ENCODE data around the gene FTO. TPM values are rescaled to one million over a fixed set of nuclear protein-coding genes. Genes with fewer than 3 reads are reported as not detected.

FTO gene
- total RNA-seq, 1 donor from 2014 or later = 110 TPM

DNA sequence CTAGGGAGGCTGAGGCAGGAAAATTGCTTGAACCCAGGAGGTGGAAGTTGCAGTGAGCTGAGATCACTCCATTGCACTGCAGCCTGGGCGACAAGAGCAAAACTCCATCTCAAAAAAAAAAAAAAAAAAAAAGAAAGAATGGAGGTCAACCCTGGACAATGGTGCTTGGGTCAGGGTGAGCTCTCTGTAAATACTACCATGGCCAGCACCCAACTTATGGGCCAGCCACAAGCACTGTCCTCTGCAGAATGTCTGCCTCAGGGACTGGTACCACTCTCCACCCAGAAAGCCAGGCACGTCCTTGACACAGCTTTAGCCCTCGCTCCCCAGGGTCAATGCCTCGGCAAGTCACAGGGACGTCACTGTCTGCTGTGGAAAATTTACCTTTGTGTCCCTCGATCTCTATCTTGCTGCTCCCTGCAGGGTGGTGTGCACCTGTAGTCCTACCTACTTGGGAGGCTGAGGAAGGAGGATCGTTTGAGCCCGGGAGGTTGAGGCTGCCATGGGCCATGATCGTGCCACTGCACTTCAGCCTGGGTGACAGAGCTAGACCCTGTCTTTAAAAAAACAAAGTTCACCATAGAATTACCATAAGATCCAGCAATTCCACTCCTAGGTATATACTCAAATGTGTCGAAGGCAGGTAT lies 459.4 kb downstream of the FTO start:
- no peak overlapping the region for H3K27ac Mint-ChIP-seq
- Histone ChIP-seq H3K27ac (no peak overlapping the region), H3K4me1 (no peaks in the 10 kb centered on the region), H3K4me3 (no peak overlapping the region), H3K79me2 (ENCODE audit: low read depth) (no peaks in the 10 kb centered on the region), H2AFZ (replicated peaks) (no peak overlapping the region), H3K4me2 (no peak overlapping the region), H3K36me3 (no peaks in the 10 kb centered on the region), H3K27me3 (no peaks in the 10 kb centered on the region), H3F3A (ENCODE audit: low read depth) (no peaks in the 10 kb centered on the region), H4K20me1 (ENCODE audit: low read depth) (no peaks in the 10 kb centered on the region), H3K9me3 (ENCODE audit: low read depth) (no peaks in the 10 kb centered on the region), H3K9ac (no peak overlapping the region)
- H3K36me3 Mint-ChIP-seq = no peaks in the 10 kb centered on the region
- DNase-seq (ENCODE audit: low spot score) = no peak
- TF ChIP-seq EZH2 (IDR thresholded peaks at IDR 0.05) (no peak), EZH2phosphoT487 (IDR thresholded peaks at IDR 0.05) (no peak)
- TF ChIP-seq, protein P1, sequence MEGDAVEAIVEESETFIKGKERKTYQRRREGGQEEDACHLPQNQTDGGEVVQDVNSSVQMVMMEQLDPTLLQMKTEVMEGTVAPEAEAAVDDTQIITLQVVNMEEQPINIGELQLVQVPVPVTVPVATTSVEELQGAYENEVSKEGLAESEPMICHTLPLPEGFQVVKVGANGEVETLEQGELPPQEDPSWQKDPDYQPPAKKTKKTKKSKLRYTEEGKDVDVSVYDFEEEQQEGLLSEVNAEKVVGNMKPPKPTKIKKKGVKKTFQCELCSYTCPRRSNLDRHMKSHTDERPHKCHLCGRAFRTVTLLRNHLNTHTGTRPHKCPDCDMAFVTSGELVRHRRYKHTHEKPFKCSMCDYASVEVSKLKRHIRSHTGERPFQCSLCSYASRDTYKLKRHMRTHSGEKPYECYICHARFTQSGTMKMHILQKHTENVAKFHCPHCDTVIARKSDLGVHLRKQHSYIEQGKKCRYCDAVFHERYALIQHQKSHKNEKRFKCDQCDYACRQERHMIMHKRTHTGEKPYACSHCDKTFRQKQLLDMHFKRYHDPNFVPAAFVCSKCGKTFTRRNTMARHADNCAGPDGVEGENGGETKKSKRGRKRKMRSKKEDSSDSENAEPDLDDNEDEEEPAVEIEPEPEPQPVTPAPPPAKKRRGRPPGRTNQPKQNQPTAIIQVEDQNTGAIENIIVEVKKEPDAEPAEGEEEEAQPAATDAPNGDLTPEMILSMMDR (IDR thresholded peaks at IDR 0.05) = no peak
- H3K4me3 Mint-ChIP-seq = no peak overlapping the region
- peaks cover 12% of the 10 kb centered on the region for H3K27me3 Mint-ChIP-seq (ENCODE audit: insufficient read depth, low read depth)
- peaks cover 4% of the 10 kb centered on the region for H3K9me3 Mint-ChIP-seq
- peaks cover 11% of the 10 kb centered on the region for H3K4me1 Mint-ChIP-seq

GRCh38 chr16:54164789-54165173 lies 460.8 kb downstream of the FTO start:
- Histone ChIP-seq H3K36me3 (no peaks in the 10 kb centered on the region), H3K27ac (no peak overlapping the region), H3K4me2 (no peak overlapping the region), H3K27me3 (no peaks in the 10 kb centered on the region), H2AFZ (replicated peaks) (no peak overlapping the region), H3F3A (ENCODE audit: low read depth) (no peaks in the 10 kb centered on the region), H3K4me3 (no peak overlapping the region), H3K79me2 (ENCODE audit: low read depth) (no peaks in the 10 kb centered on the region), H3K4me1 (no peaks in the 10 kb centered on the region), H3K9ac (no peak overlapping the region), H4K20me1 (ENCODE audit: low read depth) (no peaks in the 10 kb centered on the region), H3K9me3 (ENCODE audit: low read depth) (no peaks in the 10 kb centered on the region)
- Mint-ChIP-seq H3K27ac (no peak overlapping the region), H3K4me1 (peaks cover 11% of the 10 kb centered on the region), H3K27me3 (ENCODE audit: insufficient read depth, low read depth) (peaks cover 6% of the 10 kb centered on the region), H3K9me3 (no peaks in the 10 kb centered on the region), H3K36me3 (no peaks in the 10 kb centered on the region), H3K4me3 (no peak overlapping the region)
- TF ChIP-seq, protein P1 (IDR thresholded peaks at IDR 0.05) = no peak
- no peak for TF ChIP-seq EZH2phosphoT487 (IDR thresholded peaks at IDR 0.05)
- no peak for TF ChIP-seq EZH2 (IDR thresholded peaks at IDR 0.05)
- no peak for DNase-seq (ENCODE audit: low spot score)

DNA sequence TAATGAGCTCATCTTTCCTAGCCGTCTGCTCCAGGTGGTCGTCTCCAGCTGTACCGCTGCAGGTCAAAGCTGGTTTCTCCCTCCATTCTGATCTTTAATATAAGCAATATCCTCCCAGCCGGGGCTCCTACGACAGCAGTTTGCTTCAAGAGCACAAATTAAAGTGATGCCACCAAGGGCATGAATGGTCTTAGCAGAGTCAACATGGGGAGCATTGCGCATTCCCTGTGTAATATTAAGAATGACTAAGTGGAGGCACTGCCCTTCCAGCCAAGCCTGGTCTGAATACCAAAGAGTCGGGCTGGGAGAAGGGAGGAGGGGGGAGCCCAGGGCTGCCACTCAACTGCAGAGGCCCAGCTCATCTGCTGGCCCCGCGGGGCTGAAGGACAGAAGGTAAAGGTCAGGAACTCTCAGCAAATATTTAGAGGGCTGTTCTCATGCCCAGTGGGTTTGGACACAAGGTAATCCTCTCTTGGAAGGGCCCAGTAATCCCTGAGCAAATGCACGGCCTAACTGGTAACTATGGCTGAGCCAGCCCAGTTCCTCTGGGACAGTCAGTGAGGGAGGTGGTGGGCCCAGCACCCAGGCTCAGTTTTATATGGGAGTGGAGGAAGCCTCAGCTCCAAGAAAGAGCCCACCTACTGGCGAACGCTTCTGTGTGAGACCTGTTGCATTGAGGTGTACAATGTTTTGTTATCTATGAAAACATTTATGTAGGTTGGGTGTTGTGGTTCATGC lies 461.4 kb downstream of the FTO start:
- H3K9me3 ChIP-seq (ENCODE audit: low read depth) = no peaks in the 10 kb centered on the region
- no peaks in the 10 kb centered on the region for H3K36me3 ChIP-seq
- H4K20me1 ChIP-seq (ENCODE audit: low read depth) = no peaks in the 10 kb centered on the region
- peaks cover 11% of the 10 kb centered on the region for H3K4me1 Mint-ChIP-seq
- no peak for DNase-seq (ENCODE audit: low spot score)
- TF ChIP-seq, protein P1 (IDR thresholded peaks at IDR 0.05) = no peak
- no peak for TF ChIP-seq EZH2phosphoT487 (IDR thresholded peaks at IDR 0.05)
- no peak for TF ChIP-seq EZH2 (IDR thresholded peaks at IDR 0.05)
- H3K27ac ChIP-seq = no peak overlapping the region
- H3K4me1 ChIP-seq = no peaks in the 10 kb centered on the region
- H3K9ac ChIP-seq = no peak overlapping the region
- no peak overlapping the region for H3K4me3 ChIP-seq
- no peaks in the 10 kb centered on the region for H3K27me3 ChIP-seq
- no peaks in the 10 kb centered on the region for H3K79me2 ChIP-seq (ENCODE audit: low read depth)
- no peaks in the 10 kb centered on the region for H3K36me3 Mint-ChIP-seq
- H3K27ac Mint-ChIP-seq = no peak overlapping the region
- H3F3A ChIP-seq (ENCODE audit: low read depth) = no peaks in the 10 kb centered on the region
- no peak overlapping the region for H3K4me3 Mint-ChIP-seq
- H3K27me3 Mint-ChIP-seq (ENCODE audit: insufficient read depth, low read depth) = peaks cover 6% of the 10 kb centered on the region
- no peak overlapping the region for H2AFZ ChIP-seq (replicated peaks)
- H3K9me3 Mint-ChIP-seq = no peaks in the 10 kb centered on the region
- no peak overlapping the region for H3K4me2 ChIP-seq
